DND-41 (cell line): ENCODE measurements around the gene LY86.

Experiments
- ATAC-seq: fragments of 200-7000 bp; cut with Tn5 transposase; 3 replicates; pipeline ENCODE4 v1.9.1; 2021; ENCODE audit warnings: low read depth; ENCODE audit not compliant: insufficient read depth
- DNase-seq: peaks from one replicate; pipeline ENCODE4 v3.0.0-alpha.2; 2020
- H2AFZ ChIP-seq: 2 replicates; pipeline ENCODE4 v1.6.0; 2012; ENCODE audit warnings: low read depth, low read length
- H3K27ac ChIP-seq: 2 replicates; pipeline ENCODE4 v1.5.1; 2012; ENCODE audit warnings: low read length, inconsistent platforms
- H3K27me3 ChIP-seq: fragments of 200-600 bp; sonication (generic); 2 replicates; pipeline ENCODE4 v1.6.0; 2012; ENCODE audit warnings: low read length, mild to moderate bottlenecking, inconsistent platforms; ENCODE audit not compliant: insufficient read depth, poor library complexity
- H3K36me3 ChIP-seq: 2 replicates; pipeline ENCODE4 v1.5.1; 2012; ENCODE audit warnings: low read length, inconsistent platforms; ENCODE audit not compliant: insufficient read depth
- H3K4me1 ChIP-seq: 2 replicates; pipeline ENCODE4 v1.5.1; 2012; ENCODE audit warnings: mild to moderate bottlenecking, low read length; ENCODE audit not compliant: insufficient read depth
- H3K4me2 ChIP-seq: 2 replicates; pipeline ENCODE4 v1.6.0; 2012; ENCODE audit warnings: mild to moderate bottlenecking, moderate library complexity, low read length, inconsistent platforms; ENCODE audit not compliant: insufficient read depth
- H3K4me3 ChIP-seq, 2 experiments: fragments of 200-600 bp in 1 of 2; shearing (Covaris generic) in 1 of 2; 2 replicates each; pipeline ENCODE4 v1.5.1; 2012 to 2016; ENCODE audit warnings: inconsistent platforms in 2 of 2, low read length in 2 of 2, mild to moderate bottlenecking in 2 of 2, low read depth in 1 of 2, moderate library complexity in 1 of 2
- H3K79me2 ChIP-seq: 2 replicates; pipeline ENCODE4 v1.6.0; 2012; ENCODE audit warnings: low read length, inconsistent platforms; ENCODE audit not compliant: insufficient read depth
- H3K9ac ChIP-seq: 2 replicates; pipeline ENCODE4 v1.6.0; 2012; ENCODE audit warnings: low read depth, mild to moderate bottlenecking, inconsistent platforms, low read length, moderate library complexity
- H3K9me3 ChIP-seq: 2 replicates; pipeline ENCODE4 v1.5.1; 2012; ENCODE audit warnings: low read length, moderate library complexity, mild to moderate bottlenecking, inconsistent platforms; ENCODE audit not compliant: insufficient read depth, severe bottlenecking
- H4K20me1 ChIP-seq: 2 replicates; pipeline ENCODE4 v1.6.0; 2012; ENCODE audit warnings: low read length; ENCODE audit not compliant: insufficient read depth
- CTCF ChIP-seq: IDR thresholded peaks from 2 replicates; pipeline ENCODE4 v1.5.1; 2012; ENCODE audit warnings: borderline replicate concordance, low read length, moderate library complexity, mild to moderate bottlenecking; ENCODE audit not compliant: poor library complexity, severe bottlenecking; ENCODE audit errors: extremely low read depth
- EZH2 ChIP-seq: IDR thresholded peaks from 3 replicates; pipeline ENCODE4 v1.6.1; 2012; ENCODE audit warnings: borderline replicate concordance, low read depth, mild to moderate bottlenecking, moderate library complexity, low read length, inconsistent platforms; ENCODE audit not compliant: severe bottlenecking

Gene LY86

DNA sequence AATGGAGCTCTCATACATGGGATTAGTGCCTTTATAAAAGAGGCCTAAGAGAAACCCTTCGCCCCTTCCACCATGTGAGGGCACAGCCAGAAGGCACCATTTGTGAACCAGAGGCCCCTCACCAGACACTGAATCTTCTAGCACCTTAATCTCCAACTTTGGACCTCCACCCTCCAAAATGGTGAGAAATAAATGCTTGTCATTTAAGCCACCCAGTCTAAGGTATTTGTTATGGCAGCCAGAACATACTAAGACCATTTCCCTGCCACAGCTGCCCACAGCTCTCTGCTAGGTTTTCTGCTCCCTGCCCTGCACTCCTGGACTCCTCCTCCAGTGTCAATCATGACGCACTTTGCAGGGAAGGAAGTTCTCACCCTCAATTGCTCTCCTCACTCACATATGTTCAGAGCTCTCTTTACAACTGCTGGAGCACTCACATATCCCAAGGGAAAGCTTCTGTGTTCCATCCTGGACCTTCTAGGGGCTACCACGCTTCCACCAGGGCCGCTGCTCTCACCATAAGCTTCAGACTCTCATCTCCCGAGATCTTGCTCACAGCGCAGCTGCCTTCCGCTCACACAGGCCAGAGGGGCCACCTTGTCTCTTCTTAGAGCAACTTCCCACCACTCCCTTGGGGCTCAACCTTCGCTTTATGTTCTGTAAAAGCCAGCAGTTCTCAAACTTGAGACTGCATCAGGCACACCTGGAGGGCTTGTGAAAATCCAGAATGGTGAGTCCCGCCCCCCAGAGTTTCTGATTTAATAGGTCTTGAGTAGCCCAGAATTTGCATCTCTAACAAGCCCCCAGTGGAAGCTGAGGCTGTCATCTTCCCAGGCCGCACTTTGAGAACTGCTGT lies 1.6 kb upstream of the LY86 start:
- no peak overlapping the region for H2AFZ ChIP-seq
- H3K27ac ChIP-seq, result no peak overlapping the region
- H3K36me3 ChIP-seq, result no peaks in the 10 kb centered on the region
- H3K4me2 ChIP-seq, result no peak overlapping the region
- H3K9me3 ChIP-seq, result no peaks in the 10 kb centered on the region
- peaks cover 26% of the 10 kb centered on the region for H3K4me1 ChIP-seq
- H3K4me3 ChIP-seq, result no peak overlapping the region
- no peaks in the 10 kb centered on the region for H3K79me2 ChIP-seq
- H3K27me3 ChIP-seq, result no peaks in the 10 kb centered on the region
- TF ChIP-seq EZH2 (no peak), CTCF (no peak)
- H3K9ac ChIP-seq, result no peak overlapping the region
- H4K20me1 ChIP-seq, result no peaks in the 10 kb centered on the region
- DNase-seq (peak; percentile 60), ATAC-seq (peak; percentile 67)

DNA sequence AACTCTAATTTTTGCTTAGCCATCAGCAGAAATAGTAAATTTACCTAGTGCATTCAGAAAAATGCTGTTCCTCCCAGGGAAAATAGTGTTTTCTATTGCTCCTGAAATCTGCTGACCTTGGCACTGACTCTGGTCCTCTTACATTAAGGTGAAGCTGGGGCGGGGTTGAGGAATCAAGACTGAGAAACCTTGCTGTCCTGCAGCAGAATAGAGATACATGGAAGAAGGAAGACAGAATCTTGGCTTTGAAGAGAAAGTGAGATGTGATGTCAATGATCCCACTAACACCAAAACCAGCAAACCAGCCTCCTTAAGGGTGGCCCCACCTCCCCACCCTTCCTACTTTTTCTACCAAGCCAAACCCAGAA lies 840 bp upstream of the LY86 start:
- Histone ChIP-seq H3K4me1 (peaks cover 26% of the 10 kb centered on the region), H3K4me2 (peak overlapping the region; percentile 50; the same call in 1 of the 2 replicates), H3K4me3 (no peak overlapping the region)

DNA sequence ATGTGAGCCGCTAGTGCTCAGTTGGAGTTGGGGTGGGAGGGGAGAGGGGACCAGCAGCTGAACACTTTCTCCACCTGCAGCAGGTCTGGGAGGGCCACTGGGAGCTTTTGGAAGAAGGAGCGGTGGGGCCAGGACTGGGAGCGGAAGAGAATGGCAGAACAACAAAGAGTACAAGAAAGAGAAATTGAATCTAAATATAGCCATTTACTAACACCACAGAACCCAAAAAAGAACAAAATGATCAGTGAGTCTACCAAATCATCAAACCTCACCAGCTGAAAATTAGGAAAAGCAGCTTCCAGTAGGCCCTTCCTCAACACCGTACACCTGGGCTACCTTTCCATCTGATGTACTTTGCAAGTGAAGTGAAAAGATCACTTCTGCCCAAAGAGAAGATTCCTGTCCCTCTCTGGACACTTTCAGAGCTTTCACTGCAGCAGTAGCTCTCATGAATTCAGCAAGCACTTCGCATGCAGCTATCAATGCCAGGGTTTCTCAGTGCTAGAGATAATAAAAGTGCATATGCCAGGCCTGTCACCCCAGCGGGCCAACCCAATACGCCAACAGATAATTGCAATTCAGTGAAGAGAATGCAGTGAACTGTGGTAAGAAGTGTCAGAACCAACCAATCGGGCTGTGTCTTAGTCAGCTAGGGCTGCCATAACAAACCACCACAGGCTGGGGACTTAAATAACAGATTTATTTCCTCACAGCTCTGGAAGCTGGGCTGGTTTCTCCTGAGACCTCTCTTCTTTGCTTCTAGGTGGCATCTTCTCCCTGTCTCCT lies 597 bp downstream of the LY86 start:
- Histone ChIP-seq H3K4me1 (peaks cover 26% of the 10 kb centered on the region), H3K9ac (no peak overlapping the region), H3K9me3 (no peaks in the 10 kb centered on the region), H3K4me2 (peak overlapping the region; percentile 50), H3K27ac (no peak overlapping the region), H2AFZ (no peak overlapping the region), H3K4me3 (peak overlapping the region in 1 of 2 experiments; percentile 33; a peak in 1 of 4 replicates), H4K20me1 (no peaks in the 10 kb centered on the region), H3K36me3 (no peaks in the 10 kb centered on the region), H3K27me3 (no peaks in the 10 kb centered on the region), H3K79me2 (no peaks in the 10 kb centered on the region)
- DNase-seq (no peak), ATAC-seq (no peak)
- TF ChIP-seq CTCF (no peak), EZH2 (no peak)

More for the DNA sequence above, 840 bp upstream of the LY86 start:
- Histone ChIP-seq H3K27ac (no peak overlapping the region; the same call in 1 of the 2 replicates), H3K9ac (no peak overlapping the region), H3K79me2 (no peaks in the 10 kb centered on the region), H3K27me3 (no peaks in the 10 kb centered on the region), H2AFZ (no peak overlapping the region), H3K36me3 (no peaks in the 10 kb centered on the region), H3K9me3 (no peaks in the 10 kb centered on the region), H4K20me1 (no peaks in the 10 kb centered on the region)
- no peak for DNase-seq
- no peak for ATAC-seq
- no peak for TF ChIP-seq EZH2
- no peak for TF ChIP-seq CTCF
